ENCODE data around the gene XPO1.

GRCh38 chr2:61448229-61448628, 89.9 kb downstream of the XPO1 start:
- TF ChIP-seq, protein P1, sequence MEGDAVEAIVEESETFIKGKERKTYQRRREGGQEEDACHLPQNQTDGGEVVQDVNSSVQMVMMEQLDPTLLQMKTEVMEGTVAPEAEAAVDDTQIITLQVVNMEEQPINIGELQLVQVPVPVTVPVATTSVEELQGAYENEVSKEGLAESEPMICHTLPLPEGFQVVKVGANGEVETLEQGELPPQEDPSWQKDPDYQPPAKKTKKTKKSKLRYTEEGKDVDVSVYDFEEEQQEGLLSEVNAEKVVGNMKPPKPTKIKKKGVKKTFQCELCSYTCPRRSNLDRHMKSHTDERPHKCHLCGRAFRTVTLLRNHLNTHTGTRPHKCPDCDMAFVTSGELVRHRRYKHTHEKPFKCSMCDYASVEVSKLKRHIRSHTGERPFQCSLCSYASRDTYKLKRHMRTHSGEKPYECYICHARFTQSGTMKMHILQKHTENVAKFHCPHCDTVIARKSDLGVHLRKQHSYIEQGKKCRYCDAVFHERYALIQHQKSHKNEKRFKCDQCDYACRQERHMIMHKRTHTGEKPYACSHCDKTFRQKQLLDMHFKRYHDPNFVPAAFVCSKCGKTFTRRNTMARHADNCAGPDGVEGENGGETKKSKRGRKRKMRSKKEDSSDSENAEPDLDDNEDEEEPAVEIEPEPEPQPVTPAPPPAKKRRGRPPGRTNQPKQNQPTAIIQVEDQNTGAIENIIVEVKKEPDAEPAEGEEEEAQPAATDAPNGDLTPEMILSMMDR (IDR thresholded peaks at IDR 0.05; ENCODE audit: borderline replicate concordance, extremely low read depth, low read length, poor library complexity, severe bottlenecking): no peak
- TF ChIP-seq EZH2 (IDR thresholded peaks at IDR 0.05; ENCODE audit: borderline replicate concordance, low read depth, low read length, severe bottlenecking): no peak

All from DND-41 (cell line).